ENCODE data around the gene PCP4.

The PCP4 gene

DNA sequence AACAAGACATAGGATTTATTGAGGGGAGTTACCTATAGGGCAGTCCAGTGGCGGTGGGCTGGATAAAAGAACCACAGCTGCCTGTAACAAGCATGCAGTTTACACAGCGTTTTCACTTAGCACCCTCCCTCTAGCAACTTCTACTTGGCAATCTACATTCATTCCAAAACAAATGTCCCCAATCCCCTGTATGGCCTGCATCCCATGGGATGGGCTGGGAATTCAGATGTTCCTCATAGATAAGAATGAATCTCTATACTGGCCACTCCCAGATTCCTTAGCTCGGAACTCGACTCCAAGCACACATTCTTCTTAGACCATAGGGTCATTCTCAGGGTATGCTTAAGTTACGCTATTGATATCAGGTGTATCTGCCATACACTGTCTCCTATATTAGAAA lies 33.3 kb downstream of the PCP4 start:
- Histone ChIP-seq H3K27me3 (ENCODE audit: control insufficient read depth, insufficient read depth, low read length) (peaks cover under 1% of the 10 kb centered on the region), H3K4me3 (ENCODE audit: low read depth, low read length) (no peak overlapping the region), H3K4me1 (no peaks in the 10 kb centered on the region), H3K79me2 (no peaks in the 10 kb centered on the region), H2AFZ (no peak overlapping the region), H3K27ac (no peak overlapping the region), H3K36me3 (ENCODE audit: control insufficient read depth, insufficient read depth, low read length) (no peaks in the 10 kb centered on the region), H3K9me3 (ENCODE audit: control insufficient read depth, low read length) (no peaks in the 10 kb centered on the region), H3K9ac (no peak overlapping the region), H3K4me2 (ENCODE audit: low read length) (no peak overlapping the region)
- no peak for TF ChIP-seq CTCF (IDR thresholded peaks at IDR 0.05)

DNA sequence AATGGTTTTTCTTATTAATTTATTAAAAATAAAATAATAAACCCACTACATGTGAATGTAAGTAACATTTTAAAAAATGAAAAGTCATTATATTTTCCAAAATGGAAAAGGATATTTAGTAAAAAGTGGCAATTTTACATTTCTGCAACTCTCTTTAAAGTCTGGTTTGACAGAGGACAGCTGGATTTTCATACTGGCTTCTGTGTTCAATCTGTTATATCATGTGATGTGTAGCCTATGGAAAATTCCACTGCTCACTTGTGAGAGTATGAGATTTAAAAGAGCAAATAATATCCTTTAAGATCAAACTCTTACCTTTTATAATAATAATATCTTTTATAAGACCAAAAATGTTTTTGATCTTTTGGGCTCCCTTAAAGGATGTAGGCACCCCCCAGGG lies 33.7 kb downstream of the PCP4 start:
- Histone ChIP-seq H3K4me2 (ENCODE audit: low read length) (no peak overlapping the region), H3K9ac (no peak overlapping the region), H3K27ac (no peak overlapping the region), H2AFZ (no peak overlapping the region), H3K27me3 (ENCODE audit: control insufficient read depth, insufficient read depth, low read length) (no peaks in the 10 kb centered on the region), H3K9me3 (ENCODE audit: control insufficient read depth, low read length) (no peaks in the 10 kb centered on the region), H3K4me1 (no peaks in the 10 kb centered on the region), H3K36me3 (ENCODE audit: control insufficient read depth, insufficient read depth, low read length) (no peaks in the 10 kb centered on the region), H3K4me3 (ENCODE audit: low read depth, low read length) (no peak overlapping the region), H3K79me2 (no peaks in the 10 kb centered on the region)
- TF ChIP-seq CTCF (IDR thresholded peaks at IDR 0.05): no peak

DNA sequence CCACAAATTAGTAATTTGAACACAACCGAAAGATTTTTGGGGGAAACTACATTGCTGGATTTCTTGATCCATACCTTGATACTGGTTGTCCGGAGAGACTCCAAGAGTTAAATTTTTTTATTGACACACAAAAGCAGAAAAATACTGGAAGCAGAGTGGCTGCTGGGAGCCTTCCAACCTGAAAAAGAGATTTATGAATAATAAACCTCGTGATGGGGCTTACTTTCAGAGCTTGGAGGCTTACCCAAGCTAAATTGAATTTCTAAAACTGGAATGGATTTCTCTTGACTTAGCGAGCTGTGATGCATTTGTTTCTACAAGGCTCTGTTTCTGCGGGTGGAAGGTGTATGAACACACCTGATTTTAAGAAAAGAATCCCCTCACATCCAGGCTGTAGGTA lies 35.7 kb downstream of the PCP4 start:
- H3K4me1 ChIP-seq: no peaks in the 10 kb centered on the region

DNA sequence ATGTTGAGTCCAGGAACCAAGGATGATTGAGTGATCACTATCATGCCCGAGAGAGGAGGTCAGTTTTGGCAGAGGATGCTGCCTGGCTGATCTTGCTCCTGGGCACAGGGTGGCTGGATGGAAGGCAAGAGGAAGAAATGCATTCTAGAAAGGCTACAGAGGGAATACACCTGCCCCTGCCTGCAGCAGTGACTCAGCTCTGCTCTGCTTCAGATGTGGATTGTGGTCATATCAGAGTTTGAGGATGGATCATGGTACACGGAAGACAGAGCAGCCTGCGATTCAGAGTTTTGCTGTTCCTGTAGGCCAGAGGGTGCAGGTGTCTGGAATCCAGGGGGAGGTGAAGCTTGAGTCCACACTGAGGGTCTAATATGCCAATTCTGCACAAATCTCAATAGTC lies 37.2 kb downstream of the PCP4 start:
- no peak for TF ChIP-seq CTCF (IDR thresholded peaks at IDR 0.05)
- Histone ChIP-seq H2AFZ (no peak overlapping the region), H3K9ac (no peak overlapping the region), H3K4me3 (ENCODE audit: low read depth, low read length) (no peak overlapping the region), H3K36me3 (ENCODE audit: control insufficient read depth, insufficient read depth, low read length) (no peaks in the 10 kb centered on the region), H3K79me2 (no peaks in the 10 kb centered on the region), H3K27ac (no peak overlapping the region), H3K4me1 (no peaks in the 10 kb centered on the region), H3K4me2 (ENCODE audit: low read length) (no peak overlapping the region), H3K27me3 (ENCODE audit: control insufficient read depth, insufficient read depth, low read length) (no peaks in the 10 kb centered on the region), H3K9me3 (ENCODE audit: control insufficient read depth, low read length) (no peaks in the 10 kb centered on the region)

More for the DNA sequence above, 35.7 kb downstream of the PCP4 start:
- no peak overlapping the region for H3K9ac ChIP-seq
- H3K27ac ChIP-seq: no peak overlapping the region
- no peak for TF ChIP-seq CTCF (IDR thresholded peaks at IDR 0.05)
- no peaks in the 10 kb centered on the region for H3K27me3 ChIP-seq (ENCODE audit: control insufficient read depth, insufficient read depth, low read length)
- H3K4me3 ChIP-seq (ENCODE audit: low read depth, low read length): no peak overlapping the region
- H3K9me3 ChIP-seq (ENCODE audit: control insufficient read depth, low read length): no peaks in the 10 kb centered on the region
- no peak overlapping the region for H3K4me2 ChIP-seq (ENCODE audit: low read length)
- H2AFZ ChIP-seq: no peak overlapping the region
- H3K79me2 ChIP-seq: no peaks in the 10 kb centered on the region
- H3K36me3 ChIP-seq (ENCODE audit: control insufficient read depth, insufficient read depth, low read length): no peaks in the 10 kb centered on the region

GRCh38 chr21:39908265-39908923 lies 41.2 kb downstream of the PCP4 start:
- Histone ChIP-seq H3K4me1 (peaks cover 4% of the 10 kb centered on the region), H3K27me3 (ENCODE audit: control insufficient read depth, insufficient read depth, low read length) (no peaks in the 10 kb centered on the region), H2AFZ (no peak overlapping the region), H3K36me3 (ENCODE audit: control insufficient read depth, insufficient read depth, low read length) (no peaks in the 10 kb centered on the region), H3K4me3 (ENCODE audit: low read depth, low read length) (no peak overlapping the region), H3K9me3 (ENCODE audit: control insufficient read depth, low read length) (no peaks in the 10 kb centered on the region), H3K4me2 (ENCODE audit: low read length) (no peak overlapping the region), H3K79me2 (no peaks in the 10 kb centered on the region), H3K27ac (no peak overlapping the region), H3K9ac (no peak overlapping the region)
- TF ChIP-seq CTCF (IDR thresholded peaks at IDR 0.05): no peak
